ENCODE data around the gene ANO6.

- TF ChIP-seq SP1 (IDR thresholded peaks at IDR 0.05) (peak; percentile 90), CTCF (IDR thresholded peaks at IDR 0.05; ENCODE audit: low read depth, low read length, missing input control) (no peak), MAX (IDR thresholded peaks at IDR 0.05) (peak; percentile 78), REST (IDR thresholded peaks at IDR 0.05) (peak; percentile 42), GABPA (IDR thresholded peaks at IDR 0.05 in 1 of 2, conservative IDR thresholded peaks at IDR 0.05 in 1 of 2) (peak in 1 of 2 donors; percentile 14), JUND (IDR thresholded peaks at IDR 0.05) (peak; percentile 69 to 77), YY1 (IDR thresholded peaks at IDR 0.05) (peak; percentile 76), RAD21 (IDR thresholded peaks at IDR 0.05) (peak; percentile 63 to 70), ZBTB33 (IDR thresholded peaks at IDR 0.05) (peak; percentile 74), TAF1 (conservative IDR thresholded peaks at IDR 0.05) (no peak)
Observed at GRCh38 chr12:45260104-45260815, 44.4 kb downstream of the ANO6 start.

Data from liver (tissue), 3 donors.